Panc1 (cell line): ENCODE measurements around the gene RPL10A. TPM values are rescaled to one million over a fixed set of nuclear protein-coding genes. Genes with fewer than 3 reads are reported as not detected.
"Not testable (repeated sequence)": the region's sequence is repeated elsewhere in the genome, so short reads cannot be mapped to it uniquely, and the experiment has no call there.

Experiments
- ATAC-seq: fragments of 200-7000 bp; cut with Tn5 transposase; 2 replicates; pipeline ENCODE4 v1.9.1; 2020; ENCODE audit warnings: mild to moderate bottlenecking, moderate library complexity
- BruUV-seq: library from RNA; stranded (reverse); fragments of 400-500 nt; replicated peaks from 2 replicates; lab custom pipeline; 2021; lab: Mats Ljungman, UMichigan
- CTCF ChIA-PET: fragments of 300-600 bp; sonication (Branson Sonifier 250); formaldehyde crosslinking; loops from one replicate; lab custom pipeline; 2022; ENCODE audit warnings: antibody characterized with exemption; lab: Charles Lee
- POLR2A ChIA-PET: fragments of 300-600 bp; sonication (Branson Sonifier 250); formaldehyde crosslinking; loops from one replicate; lab custom pipeline; 2022; ENCODE audit warnings: antibody characterized with exemption; lab: Charles Lee
- DNase-seq: peaks from one replicate; pipeline ENCODE4 v3.0.0-alpha.2; 2010; ENCODE audit warnings: low read depth, low spot score
- H3K27ac ChIP-seq: 2 replicates; pipeline ENCODE4 v1.5.1; 2011; ENCODE audit warnings: mild to moderate bottlenecking, low read length, inconsistent platforms
- H3K27me3 ChIP-seq: fragments of 200-500 bp; sonication (Bioruptor generic); 2 replicates; pipeline ENCODE4 v1.6.0; 2014; ENCODE audit warnings: low read length, inconsistent platforms; ENCODE audit not compliant: control insufficient read depth, insufficient read depth
- H3K36me3 ChIP-seq: fragments of 200-500 bp; sonication (Bioruptor generic); 2 replicates; pipeline ENCODE4 v1.5.1; 2014; ENCODE audit warnings: inconsistent platforms, mild to moderate bottlenecking, low read length, moderate library complexity; ENCODE audit not compliant: control insufficient read depth, insufficient read depth
- H3K4me1 ChIP-seq: 2 replicates; pipeline ENCODE4 v1.5.1; 2011; ENCODE audit warnings: inconsistent platforms, mild to moderate bottlenecking, low read length, moderate library complexity; ENCODE audit not compliant: control insufficient read depth, insufficient read depth
- H3K4me3 ChIP-seq, 2 experiments: 2 replicates each; pipeline ENCODE4 v1.5.1; 2011 to 2012; ENCODE audit warnings: low read depth in 2 of 2, low read length in 2 of 2, mild to moderate bottlenecking in 2 of 2, inconsistent platforms in 1 of 2, moderate library complexity in 1 of 2
- H3K9me3 ChIP-seq: fragments of 200-500 bp; sonication (Bioruptor generic); 2 replicates; pipeline ENCODE4 v1.5.1; 2014; ENCODE audit warnings: low read depth, mild to moderate bottlenecking, inconsistent platforms, low read length, moderate library complexity; ENCODE audit not compliant: control insufficient read depth, insufficient read depth
- CTCF ChIP-seq: fragments of 450-650 bp; IDR thresholded peaks from 2 replicates; pipeline ENCODE4 v1.5.1; 2017; ENCODE audit warnings: mild to moderate bottlenecking
- POLR2AphosphoS5 ChIP-seq: IDR thresholded peaks from 2 replicates; pipeline ENCODE4 v1.6.1; 2012; ENCODE audit warnings: mild to moderate bottlenecking, low read depth, low read length, moderate library complexity
- REST ChIP-seq, 2 experiments: IDR thresholded peaks; 2 replicates each; pipeline ENCODE4 v1.6.1; 2011 to 2012; ENCODE audit warnings: low read depth in 2 of 2, control low read depth in 1 of 2, low read length in 1 of 2, mild to moderate bottlenecking in 1 of 2, moderate library complexity in 1 of 2; ENCODE audit not compliant: insufficient read depth in 1 of 2
- SIN3A ChIP-seq: IDR thresholded peaks from 2 replicates; pipeline ENCODE4 v1.6.1; 2012; ENCODE audit warnings: low read depth, mild to moderate bottlenecking, low read length, moderate library complexity, borderline replicate concordance; ENCODE audit not compliant: insufficient read depth
- TCF7L2 ChIP-seq: IDR thresholded peaks from 2 replicates; pipeline ENCODE4 v1.6.1; 2011; ENCODE audit warnings: mild to moderate bottlenecking, low read depth, low read length, inconsistent platforms
- in situ Hi-C: cut with HindIII; loops from 2 replicates; pipeline ENCODE4 v1.10.0; 2016; ENCODE audit warnings: low sequenced_read_pairs, low pct_unique_long_range_greater_than_20kb
- intact Hi-C: fragments of 100-400 bp; cut with micrococcal nuclease; formaldehyde crosslinking; loops from one replicate; pipeline ENCODE4 v1.10.0; 2022; ENCODE audit not compliant: unreplicated experiment
- total RNA-seq: library from RNA; stranded (reverse); gene quantifications from one replicate; pipeline ENCODE4 v1.2.1, GENCODE V29; 2021; ENCODE audit not compliant: unreplicated experiment

RPL10A gene
- total RNA-seq, 1 experiment from 2014 or later = 732 TPM

GRCh38 chr6:35435074-35435837, 32.9 kb upstream of the RPL10A start:
- DNase-seq = no peak
- TF ChIP-seq POLR2AphosphoS5 (no peak), CTCF (no peak), REST (IDR thresholded peaks at IDR 0.05; ENCODE audit: insufficient read depth in 1 of 2, low read depth in 2 of 2, low read length in 1 of 2) (no peak), TCF7L2 (no peak), SIN3A (no peak)
- 0 out of 2 replicates have a peak, but pooled peaks have one; percentile 11 for ATAC-seq
- no peak overlapping the region for H3K4me3 ChIP-seq
- ChIA-PET POLR2A (no interaction called here), CTCF (no interaction called here)
- H3K4me1 ChIP-seq = no peaks in the 10 kb centered on the region; the same call in 1 of the 2 replicates
- no TSS peak for BruUV-seq
- H3K9me3 ChIP-seq = no peaks in the 10 kb centered on the region
- H3K36me3 ChIP-seq = no peaks in the 10 kb centered on the region
- intact Hi-C loops (no loop called here), in situ Hi-C loops (no loop called here)
- peak overlapping the region; percentile 35; the same call in 1 of the 2 replicates for H3K27ac ChIP-seq
- H3K27me3 ChIP-seq = no peaks in the 10 kb centered on the region

- TF ChIP-seq SIN3A (no peak), POLR2AphosphoS5 (no peak), REST (IDR thresholded peaks at IDR 0.05; ENCODE audit: insufficient read depth in 1 of 2, low read depth in 2 of 2, low read length in 1 of 2) (no peak), CTCF (no peak), TCF7L2 (no peak)
- Histone ChIP-seq H3K36me3 (no peaks in the 10 kb centered on the region), H3K9me3 (no peaks in the 10 kb centered on the region), H3K4me3 (no peak overlapping the region), H3K27me3 (no peaks in the 10 kb centered on the region), H3K4me1 (no peaks in the 10 kb centered on the region; the same call in 1 of the 2 replicates), H3K27ac (no peak overlapping the region)
- BruUV-seq = no TSS peak
- POLR2A ChIA-PET = no interaction called here
- in situ Hi-C loops (no loop called here), intact Hi-C loops (no loop called here)
- CTCF ChIA-PET = no interaction called here
- ATAC-seq = no peak
- DNase-seq = no peak
Measured at GRCh38 chr6:35436071-35436857, 31.9 kb upstream of the RPL10A start.

GRCh38 chr6:35438378-35439065, 29.7 kb upstream of the RPL10A start:
- DNase-seq, H3K9me3 ChIP-seq, H3K27ac ChIP-seq, BruUV-seq, H3K4me3 ChIP-seq, H3K27me3 ChIP-seq, POLR2A ChIA-PET, CTCF ChIA-PET, ATAC-seq, intact Hi-C loops, in situ Hi-C loops, H3K4me1 ChIP-seq, H3K36me3 ChIP-seq: not testable (repeated sequence)
